Fibroblast of lung (primary cell): ENCODE measurements around the gene CYSTM1. TPM values are rescaled to one million over a fixed set of nuclear protein-coding genes. Genes with fewer than 3 reads are reported as not detected.
A peak's percentile ranks its signal among the peaks of the same experiment; 100 is the strongest.

Source experiments
- DNase-seq, 2 donors: peaks; one replicate each; pipeline versions ENCODE4 v3.0.0 to v3.0.0-alpha.2; 2010; ENCODE audit warnings: low read depth in 2 of 2
- H2AFZ ChIP-seq: 2 replicates; pipeline ENCODE4 v1.5.1; 2012; ENCODE audit warnings: low read length, control low read depth, inconsistent platforms
- H3K27ac ChIP-seq: 2 replicates; pipeline ENCODE4 v1.5.1; 2011; ENCODE audit warnings: low read length, control low read depth; ENCODE audit not compliant: insufficient read depth
- H3K27me3 ChIP-seq: 2 replicates; pipeline ENCODE4 v1.5.1; 2011; ENCODE audit warnings: mild to moderate bottlenecking, low read length; ENCODE audit not compliant: control insufficient read depth, insufficient read depth
- H3K36me3 ChIP-seq: 2 replicates; pipeline ENCODE4 v1.5.1; 2011; ENCODE audit warnings: low read length; ENCODE audit not compliant: control insufficient read depth, insufficient read depth
- H3K4me1 ChIP-seq: 2 replicates; pipeline ENCODE4 v1.5.1; 2011; ENCODE audit warnings: low read length; ENCODE audit not compliant: control insufficient read depth, insufficient read depth; ENCODE audit errors: extremely low read depth
- H3K4me2 ChIP-seq: 2 replicates; pipeline ENCODE4 v1.5.1; 2011; ENCODE audit warnings: low read length, control low read depth; ENCODE audit not compliant: insufficient read depth; ENCODE audit errors: extremely low read depth
- H3K4me3 ChIP-seq, 4 experiments: fragments of 200-600 bp in 1 of 4; sonication (generic) in 1 of 4; replicated peaks in 1 of 4; 2 replicates each; pipeline ENCODE4 v1.5.1; 2011 to 2016; ENCODE audit warnings: low read length in 4 of 4, low read depth in 3 of 4, mild to moderate bottlenecking in 3 of 4, control low read depth in 2 of 4, inconsistent platforms in 1 of 4, mixed read lengths in 1 of 4; ENCODE audit not compliant: insufficient read depth in 1 of 4; ENCODE audit errors: control extremely low read depth in 1 of 4
- H3K79me2 ChIP-seq: 2 replicates; pipeline ENCODE4 v1.5.1; 2012; ENCODE audit warnings: mild to moderate bottlenecking, low read length, inconsistent platforms; ENCODE audit not compliant: control insufficient read depth, insufficient read depth
- H3K9ac ChIP-seq: 2 replicates; pipeline ENCODE4 v1.5.1; 2011; ENCODE audit warnings: mild to moderate bottlenecking, low read length, control low read depth; ENCODE audit not compliant: insufficient read depth
- H3K9me3 ChIP-seq: 2 replicates; pipeline ENCODE4 v1.5.1; 2012; ENCODE audit warnings: low read depth, low read length; ENCODE audit not compliant: control insufficient read depth, insufficient read depth
- H4K20me1 ChIP-seq: 2 replicates; pipeline ENCODE4 v1.5.1; 2011; ENCODE audit warnings: low read length; ENCODE audit not compliant: control insufficient read depth, insufficient read depth; ENCODE audit errors: extremely low read depth
- EZH2 ChIP-seq: IDR thresholded peaks from 2 replicates; pipeline ENCODE4 v1.5.1; 2012; ENCODE audit warnings: low read length, control low read depth, mild to moderate bottlenecking; ENCODE audit errors: missing control alignments
- polyA plus RNA-seq, 2 donors: library from polyadenylated mRNA; depleted of rRNA in 1 of 2; stranded (reverse) in 1 of 2; unstranded in 1 of 2; fragments of >200 nt; gene quantifications; 2 replicates each; pipeline ENCODE4 v1.2.1, GENCODE V29; 2011 to 2012; ENCODE audit warnings: missing spikeins in 1 of 2
- total RNA-seq: library from RNA; depleted of rRNA; stranded (reverse); fragments of >200 nt; gene quantifications from 2 replicates; pipeline ENCODE4 v1.2.1, GENCODE V29; 2014
- TF ChIP-seq, protein P1 (sequence below), 2 donors: IDR thresholded peaks in 1 of 2; conservative IDR thresholded peaks in 1 of 2; 1 replicate in 1 of 2; 2 replicates in 1 of 2; pipeline ENCODE4 v1.5.1; 2011 to 2012; ENCODE audit warnings: low read length in 2 of 2, control low read depth in 1 of 2, inconsistent platforms in 1 of 2, low read depth in 1 of 2, mild to moderate bottlenecking in 1 of 2

Gene CYSTM1
- total and polyA plus RNA-seq, 2 donors (not counting 1 experiment from before 2014, with no cell fraction given), result 24.3 to 35.8 TPM

DNA sequence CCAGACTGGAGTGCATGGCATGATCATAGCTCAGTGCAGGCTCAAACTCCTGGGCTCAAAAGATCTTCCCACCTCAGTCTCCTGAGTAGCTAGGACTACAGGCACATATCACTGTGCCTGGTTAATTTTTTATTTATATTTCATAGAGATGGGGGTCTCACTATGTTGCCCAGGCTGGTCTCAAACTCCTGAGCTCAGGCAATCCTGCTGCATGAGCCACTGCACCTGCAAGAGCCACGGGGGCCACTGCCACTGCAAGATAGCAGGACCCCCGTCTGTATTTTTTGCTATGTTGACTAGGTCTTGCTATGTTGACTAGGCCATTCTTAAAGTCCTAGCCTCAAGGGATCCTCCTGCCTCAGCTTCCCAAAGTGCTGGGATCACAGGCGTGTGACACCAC is 6.5 kb downstream of the CYSTM1 start:
- Histone ChIP-seq H3K9me3 (no peaks in the 10 kb centered on the region), H3K9ac (no peak overlapping the region), H3K79me2 (no peaks in the 10 kb centered on the region), H3K4me1 (peaks cover 13% of the 10 kb centered on the region), H3K36me3 (no peaks in the 10 kb centered on the region), H3K4me3 (no peak overlapping the region), H3K4me2 (no peak overlapping the region), H3K27me3 (no peaks in the 10 kb centered on the region), H3K27ac (no peak overlapping the region), H4K20me1 (no peaks in the 10 kb centered on the region), H2AFZ (no peak overlapping the region)
- TF ChIP-seq EZH2, result no peak
- TF ChIP-seq, protein P1, sequence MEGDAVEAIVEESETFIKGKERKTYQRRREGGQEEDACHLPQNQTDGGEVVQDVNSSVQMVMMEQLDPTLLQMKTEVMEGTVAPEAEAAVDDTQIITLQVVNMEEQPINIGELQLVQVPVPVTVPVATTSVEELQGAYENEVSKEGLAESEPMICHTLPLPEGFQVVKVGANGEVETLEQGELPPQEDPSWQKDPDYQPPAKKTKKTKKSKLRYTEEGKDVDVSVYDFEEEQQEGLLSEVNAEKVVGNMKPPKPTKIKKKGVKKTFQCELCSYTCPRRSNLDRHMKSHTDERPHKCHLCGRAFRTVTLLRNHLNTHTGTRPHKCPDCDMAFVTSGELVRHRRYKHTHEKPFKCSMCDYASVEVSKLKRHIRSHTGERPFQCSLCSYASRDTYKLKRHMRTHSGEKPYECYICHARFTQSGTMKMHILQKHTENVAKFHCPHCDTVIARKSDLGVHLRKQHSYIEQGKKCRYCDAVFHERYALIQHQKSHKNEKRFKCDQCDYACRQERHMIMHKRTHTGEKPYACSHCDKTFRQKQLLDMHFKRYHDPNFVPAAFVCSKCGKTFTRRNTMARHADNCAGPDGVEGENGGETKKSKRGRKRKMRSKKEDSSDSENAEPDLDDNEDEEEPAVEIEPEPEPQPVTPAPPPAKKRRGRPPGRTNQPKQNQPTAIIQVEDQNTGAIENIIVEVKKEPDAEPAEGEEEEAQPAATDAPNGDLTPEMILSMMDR (conservative IDR thresholded peaks at IDR 0.05 in 1 of 2, IDR thresholded peaks at IDR 0.05 in 1 of 2; ENCODE audit: low read depth in 1 of 2, low read length in 2 of 2), result no peak
- no peak for DNase-seq

DNA sequence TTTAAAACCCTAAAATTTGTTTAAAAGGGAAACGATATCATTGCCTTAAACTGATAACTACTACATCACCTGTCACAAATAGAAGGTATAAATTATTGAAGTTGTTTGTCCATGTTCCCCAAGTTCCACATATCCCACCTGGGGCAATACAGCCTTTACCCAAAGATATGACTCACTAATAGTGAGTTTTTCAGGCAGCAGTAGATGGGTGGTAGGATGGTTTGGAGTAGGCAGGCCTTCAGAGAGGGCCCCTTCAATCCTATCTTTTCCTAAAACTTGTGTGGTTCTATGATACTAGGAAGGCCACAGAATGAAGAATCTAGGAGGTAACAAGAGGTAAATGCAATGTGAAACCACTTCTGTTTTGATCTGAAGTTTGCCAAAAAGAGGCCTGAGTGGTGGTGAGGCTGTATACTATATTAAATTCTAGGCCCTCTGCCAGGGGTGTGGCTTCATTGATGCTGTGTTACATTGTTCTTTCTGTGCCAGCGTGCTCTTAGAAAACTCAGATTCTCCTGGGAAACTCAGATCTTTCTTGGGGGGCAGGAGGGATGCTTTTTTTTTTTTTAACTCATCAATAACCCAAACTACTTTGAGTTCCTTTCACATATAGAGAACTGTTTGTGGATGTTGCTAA is 7.2 kb downstream of the CYSTM1 start:
- H2AFZ ChIP-seq, result no peak overlapping the region
- H3K4me3 ChIP-seq, result no peak overlapping the region
- peaks cover 13% of the 10 kb centered on the region for H3K4me1 ChIP-seq
- H3K27ac ChIP-seq, result peak overlapping the region; percentile 30
- peak; percentile 50 to 80 for DNase-seq
- H3K4me2 ChIP-seq, result peak overlapping the region; percentile 40
- no peaks in the 10 kb centered on the region for H3K36me3 ChIP-seq
- no peaks in the 10 kb centered on the region for H3K27me3 ChIP-seq
- TF ChIP-seq EZH2, result no peak
- TF ChIP-seq, protein P1 (conservative IDR thresholded peaks at IDR 0.05 in 1 of 2, IDR thresholded peaks at IDR 0.05 in 1 of 2; ENCODE audit: low read depth in 1 of 2, low read length in 2 of 2), result no peak
- no peaks in the 10 kb centered on the region for H3K9me3 ChIP-seq
- H3K9ac ChIP-seq, result no peak overlapping the region
- H4K20me1 ChIP-seq, result no peaks in the 10 kb centered on the region
- no peaks in the 10 kb centered on the region for H3K79me2 ChIP-seq

DNA sequence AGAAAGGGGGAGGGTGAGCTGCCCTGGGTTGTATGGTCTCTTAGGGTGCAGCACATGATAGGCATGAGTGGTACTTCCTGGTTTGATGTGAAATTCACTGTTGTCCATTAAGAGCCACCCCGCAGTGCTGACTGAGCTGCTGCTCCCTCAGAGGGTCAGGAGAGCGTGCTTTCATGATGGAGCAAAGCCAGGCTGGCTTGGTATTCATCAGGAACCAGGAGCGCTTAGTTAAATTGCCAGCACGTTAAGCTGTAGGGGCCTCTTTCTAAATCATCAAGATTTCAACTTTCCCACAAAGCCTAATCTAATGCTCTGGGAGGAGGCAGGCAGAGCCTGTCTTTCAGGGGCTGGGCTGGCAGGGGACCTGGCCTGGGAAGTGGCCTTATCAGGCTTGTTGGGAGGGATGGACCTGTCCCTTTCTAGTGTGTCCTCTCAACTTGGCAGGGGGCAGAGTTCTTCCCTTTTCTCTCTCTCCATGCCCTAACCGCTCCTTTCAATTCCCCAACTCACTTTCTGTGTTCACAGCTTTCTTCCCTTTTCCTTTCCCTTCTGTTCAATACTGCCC is 7.9 kb downstream of the CYSTM1 start:
- Histone ChIP-seq H3K9ac (no peak overlapping the region), H3K27ac (peak overlapping the region; percentile 30), H2AFZ (peak overlapping the region; percentile 50), H3K36me3 (no peaks in the 10 kb centered on the region), H3K79me2 (no peaks in the 10 kb centered on the region), H3K4me2 (peak overlapping the region; percentile 68), H3K9me3 (no peaks in the 10 kb centered on the region), H4K20me1 (no peaks in the 10 kb centered on the region), H3K27me3 (no peaks in the 10 kb centered on the region), H3K4me1 (peaks cover 10% of the 10 kb centered on the region), H3K4me3 (no peak overlapping the region)
- TF ChIP-seq, protein P1 (conservative IDR thresholded peaks at IDR 0.05 in 1 of 2, IDR thresholded peaks at IDR 0.05 in 1 of 2; ENCODE audit: low read depth in 1 of 2, low read length in 2 of 2), result no peak
- no peak for TF ChIP-seq EZH2
- peak; percentile 47 to 71 for DNase-seq
